Central memory CD8-positive, alpha-beta T cell (primary cell): Measurements from ENCODE around the gene TNFRSF1B.

ENCODE experiments used
- ATAC-seq: fragments of 150-1000 bp; cut with Tn5 transposase; replicated peaks from 2 replicates; pipeline ENCODE4 v1.10.0; 2022; ENCODE audit warnings: mild to moderate bottlenecking, moderate FRiP score, moderate number of reproducible peaks; ENCODE audit not compliant: poor library complexity, severe bottlenecking; ENCODE audit errors: extremely low read depth
- DNase-seq, 2 donors: peaks; one replicate each; pipeline ENCODE4 v3.0.0; 2021; ENCODE audit warnings: low spot score in 2 of 2
- H3K27ac Mint-ChIP-seq: one replicate; pipeline ENCODE4 v1.8.0; 2022; ENCODE audit warnings: low read depth, mild to moderate bottlenecking, moderate library complexity, mixed read lengths
- H3K27me3 Mint-ChIP-seq: one replicate; pipeline ENCODE4 v1.8.0; 2022; ENCODE audit warnings: mixed read lengths
- H3K36me3 Mint-ChIP-seq: one replicate; pipeline ENCODE4 v1.8.0; 2022; ENCODE audit warnings: mild to moderate bottlenecking, moderate library complexity, mixed read lengths; ENCODE audit not compliant: insufficient read depth
- H3K4me1 Mint-ChIP-seq: one replicate; pipeline ENCODE4 v1.8.0; 2022; ENCODE audit warnings: mixed read lengths
- H3K4me3 Mint-ChIP-seq: one replicate; pipeline ENCODE4 v1.8.0; 2022; ENCODE audit warnings: mild to moderate bottlenecking, moderate library complexity, mixed read lengths
- H3K9me3 Mint-ChIP-seq: one replicate; pipeline ENCODE4 v1.8.0; 2022; ENCODE audit warnings: mixed read lengths

TNFRSF1B gene

GRCh38 chr1:12200208-12200607 lies 33.4 kb downstream of the TNFRSF1B start:
- H3K27ac Mint-ChIP-seq = no peak overlapping the region
- H3K27me3 Mint-ChIP-seq = no peaks in the 10 kb centered on the region
- no peak overlapping the region for H3K4me3 Mint-ChIP-seq
- H3K9me3 Mint-ChIP-seq = no peaks in the 10 kb centered on the region
- H3K4me1 Mint-ChIP-seq = peaks cover 43% of the 10 kb centered on the region
- DNase-seq = no peak
- ATAC-seq = no peak
- H3K36me3 Mint-ChIP-seq = peaks cover 36% of the 10 kb centered on the region

GRCh38 chr1:12201352-12202189 lies 34.8 kb downstream of the TNFRSF1B start:
- Mint-ChIP-seq H3K9me3 (no peaks in the 10 kb centered on the region), H3K27ac (peak overlapping the region; percentile 84), H3K27me3 (no peaks in the 10 kb centered on the region), H3K4me1 (peaks cover 45% of the 10 kb centered on the region), H3K4me3 (peak overlapping the region; percentile 47), H3K36me3 (peaks cover 32% of the 10 kb centered on the region)
- DNase-seq (peak in 1 of 2 donors; percentile 53), ATAC-seq (peak; percentile 92)

GRCh38 chr1:12202190-12202497 lies 35.4 kb downstream of the TNFRSF1B start:
- peak overlapping the region; percentile 51 for H3K4me3 Mint-ChIP-seq
- DNase-seq = no peak
- no peaks in the 10 kb centered on the region for H3K27me3 Mint-ChIP-seq
- peaks cover 29% of the 10 kb centered on the region for H3K36me3 Mint-ChIP-seq
- peak overlapping the region; percentile 84 for H3K27ac Mint-ChIP-seq
- H3K9me3 Mint-ChIP-seq = no peaks in the 10 kb centered on the region
- ATAC-seq = no peak
- peaks cover 45% of the 10 kb centered on the region for H3K4me1 Mint-ChIP-seq

- Mint-ChIP-seq H3K4me1 (peaks cover 45% of the 10 kb centered on the region), H3K27ac (peak overlapping the region; percentile 84), H3K27me3 (no peaks in the 10 kb centered on the region), H3K9me3 (no peaks in the 10 kb centered on the region), H3K36me3 (peaks cover 27% of the 10 kb centered on the region), H3K4me3 (peak overlapping the region; percentile 51)
- DNase-seq (no peak), ATAC-seq (no peak)
Measured at GRCh38 chr1:12202577-12202976, 35.8 kb downstream of the TNFRSF1B start.

DNA sequence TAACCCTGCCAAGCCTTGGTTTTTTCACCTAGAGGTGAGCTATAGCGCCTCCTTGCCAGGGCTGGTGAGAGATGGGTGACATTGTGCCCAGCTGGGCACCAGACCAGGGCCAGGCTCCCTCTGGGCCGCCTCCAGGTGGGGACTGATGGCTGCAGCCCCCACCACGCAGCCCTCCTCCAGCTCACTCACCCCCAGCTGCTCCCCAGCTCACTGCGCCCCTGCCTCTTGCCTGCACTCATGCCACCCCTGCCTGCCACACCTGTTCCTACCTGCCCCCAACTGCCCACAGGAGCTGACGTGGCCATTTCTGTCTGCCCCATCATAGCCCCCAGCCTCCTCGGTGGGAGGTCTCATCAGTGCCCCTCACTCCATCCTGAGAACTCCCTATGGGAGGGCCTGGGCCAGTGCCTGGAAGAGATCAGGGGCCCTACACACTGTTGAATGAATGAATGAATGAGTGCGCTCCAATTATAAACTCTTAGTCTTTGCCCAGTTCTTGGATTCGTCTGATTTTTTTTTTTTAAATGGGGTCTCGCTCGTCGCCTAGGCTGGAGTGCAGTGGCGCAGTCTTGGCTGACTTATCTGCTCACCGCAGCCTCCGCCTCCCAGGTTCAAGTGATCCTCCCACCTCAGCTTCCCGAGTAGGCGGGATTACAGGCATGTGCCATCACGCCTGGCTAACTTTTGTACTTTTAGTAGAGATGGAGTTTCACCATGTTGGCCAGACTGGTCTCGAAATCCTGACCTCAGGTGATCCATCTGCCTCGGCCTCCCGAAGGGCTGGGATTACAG lies 36.6 kb downstream of the TNFRSF1B start:
- Mint-ChIP-seq H3K4me3 (peak overlapping the region; percentile 51), H3K27ac (peak overlapping the region; percentile 92), H3K4me1 (peaks cover 52% of the 10 kb centered on the region), H3K27me3 (no peaks in the 10 kb centered on the region), H3K36me3 (peaks cover 30% of the 10 kb centered on the region), H3K9me3 (no peaks in the 10 kb centered on the region)
- no peak for DNase-seq
- no peak for ATAC-seq

DNA sequence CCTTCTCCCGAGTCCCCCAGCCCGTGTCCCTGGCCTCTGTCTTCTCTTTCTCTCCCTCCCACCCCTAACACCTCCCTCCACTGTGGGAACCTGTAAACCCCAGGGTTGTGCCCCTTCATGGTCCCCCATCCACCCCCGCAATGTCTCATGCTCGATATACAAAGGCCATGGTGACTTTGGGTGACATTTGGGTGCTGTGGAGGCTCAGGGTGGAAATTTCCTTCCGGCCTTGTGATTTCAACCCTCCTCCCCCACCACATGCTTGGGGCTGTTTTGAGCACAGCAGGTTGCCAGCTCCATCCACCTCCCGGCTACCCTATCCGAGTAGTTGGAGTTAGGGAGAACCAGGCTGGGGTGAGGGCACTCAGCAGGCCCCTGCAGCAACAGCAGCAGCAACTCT lies 37.3 kb downstream of the TNFRSF1B start:
- Mint-ChIP-seq H3K4me1 (peaks cover 60% of the 10 kb centered on the region), H3K36me3 (peaks cover 34% of the 10 kb centered on the region), H3K27ac (peak overlapping the region; percentile 92), H3K27me3 (no peaks in the 10 kb centered on the region), H3K4me3 (peak overlapping the region; percentile 51), H3K9me3 (no peaks in the 10 kb centered on the region)
- DNase-seq (no peak), ATAC-seq (no peak)

GRCh38 chr1:12204754-12205658 lies 38.2 kb downstream of the TNFRSF1B start:
- Mint-ChIP-seq H3K4me3 (no peak overlapping the region), H3K27me3 (no peaks in the 10 kb centered on the region), H3K27ac (peak overlapping the region; percentile 92), H3K4me1 (peaks cover 66% of the 10 kb centered on the region), H3K9me3 (no peaks in the 10 kb centered on the region), H3K36me3 (peaks cover 35% of the 10 kb centered on the region)
- DNase-seq = no peak
- ATAC-seq = no peak

GRCh38 chr1:12206238-12206637 lies 39.4 kb downstream of the TNFRSF1B start:
- H3K4me1 Mint-ChIP-seq = peaks cover 78% of the 10 kb centered on the region
- peaks cover 35% of the 10 kb centered on the region for H3K36me3 Mint-ChIP-seq
- H3K27ac Mint-ChIP-seq = peak overlapping the region; percentile 92
- H3K27me3 Mint-ChIP-seq = no peaks in the 10 kb centered on the region
- no peak overlapping the region for H3K4me3 Mint-ChIP-seq
- no peaks in the 10 kb centered on the region for H3K9me3 Mint-ChIP-seq
- no peak for DNase-seq
- ATAC-seq = no peak

GRCh38 chr1:12206792-12207424 lies 40.1 kb downstream of the TNFRSF1B start:
- no peak overlapping the region for H3K4me3 Mint-ChIP-seq
- DNase-seq = no peak

GRCh38 chr1:12208271-12208670 lies 41.5 kb downstream of the TNFRSF1B start:
- Mint-ChIP-seq H3K27ac (peak overlapping the region; percentile 71), H3K27me3 (no peaks in the 10 kb centered on the region), H3K4me1 (peaks cover 62% of the 10 kb centered on the region), H3K36me3 (peaks cover 31% of the 10 kb centered on the region), H3K4me3 (peak overlapping the region; percentile 51), H3K9me3 (no peaks in the 10 kb centered on the region)
- DNase-seq (no peak), ATAC-seq (no peak)

More at GRCh38 chr1:12206792-12207424, 40.1 kb downstream of the TNFRSF1B start:
- no peak for ATAC-seq
- Mint-ChIP-seq H3K36me3 (peaks cover 35% of the 10 kb centered on the region), H3K4me1 (peaks cover 75% of the 10 kb centered on the region), H3K9me3 (no peaks in the 10 kb centered on the region), H3K27me3 (no peaks in the 10 kb centered on the region), H3K27ac (no peak overlapping the region)

DNA sequence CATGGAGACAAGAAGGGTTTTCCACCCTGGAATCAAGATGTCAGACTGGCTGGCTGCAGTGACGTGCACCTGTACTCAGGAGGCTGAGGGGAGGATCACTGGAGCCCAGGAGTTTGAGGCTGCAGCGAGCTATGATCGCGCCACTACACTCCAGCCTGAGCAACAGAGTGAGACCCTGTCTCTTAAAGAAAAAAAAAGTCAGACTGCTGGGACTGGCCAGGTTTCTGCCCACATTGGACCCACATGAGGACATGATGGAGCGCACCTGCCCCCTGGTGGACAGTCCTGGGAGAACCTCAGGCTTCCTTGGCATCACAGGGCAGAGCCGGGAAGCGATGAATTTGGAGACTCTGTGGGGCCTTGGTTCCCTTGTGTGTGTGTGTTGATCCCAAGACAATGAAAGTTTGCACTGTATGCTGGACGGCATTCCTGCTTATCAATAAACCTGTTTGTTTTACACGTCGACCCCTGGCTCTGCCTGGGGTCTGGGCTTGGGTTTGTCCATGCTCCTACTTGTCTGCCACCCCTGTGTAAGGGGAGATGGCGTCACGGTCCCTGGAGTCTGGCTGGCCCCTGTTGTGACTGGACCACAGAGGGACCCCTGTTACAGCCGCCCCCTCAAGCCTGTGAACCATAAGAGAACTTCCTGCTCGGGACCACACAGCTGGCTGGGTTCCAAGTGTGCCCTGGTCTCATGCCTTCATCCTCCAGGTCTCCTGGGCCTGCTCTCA lies 42.1 kb downstream of the TNFRSF1B start:
- peaks cover 29% of the 10 kb centered on the region for H3K36me3 Mint-ChIP-seq
- H3K27me3 Mint-ChIP-seq = no peaks in the 10 kb centered on the region
- H3K9me3 Mint-ChIP-seq = no peaks in the 10 kb centered on the region
- DNase-seq (peak; percentile 75 to 92), ATAC-seq (peak; percentile 66)
- H3K4me3 Mint-ChIP-seq = peak overlapping the region; percentile 51
- peaks cover 56% of the 10 kb centered on the region for H3K4me1 Mint-ChIP-seq
- peak overlapping the region; percentile 71 for H3K27ac Mint-ChIP-seq
